Measurements from ENCODE around the gene HOXA6.

DNA sequence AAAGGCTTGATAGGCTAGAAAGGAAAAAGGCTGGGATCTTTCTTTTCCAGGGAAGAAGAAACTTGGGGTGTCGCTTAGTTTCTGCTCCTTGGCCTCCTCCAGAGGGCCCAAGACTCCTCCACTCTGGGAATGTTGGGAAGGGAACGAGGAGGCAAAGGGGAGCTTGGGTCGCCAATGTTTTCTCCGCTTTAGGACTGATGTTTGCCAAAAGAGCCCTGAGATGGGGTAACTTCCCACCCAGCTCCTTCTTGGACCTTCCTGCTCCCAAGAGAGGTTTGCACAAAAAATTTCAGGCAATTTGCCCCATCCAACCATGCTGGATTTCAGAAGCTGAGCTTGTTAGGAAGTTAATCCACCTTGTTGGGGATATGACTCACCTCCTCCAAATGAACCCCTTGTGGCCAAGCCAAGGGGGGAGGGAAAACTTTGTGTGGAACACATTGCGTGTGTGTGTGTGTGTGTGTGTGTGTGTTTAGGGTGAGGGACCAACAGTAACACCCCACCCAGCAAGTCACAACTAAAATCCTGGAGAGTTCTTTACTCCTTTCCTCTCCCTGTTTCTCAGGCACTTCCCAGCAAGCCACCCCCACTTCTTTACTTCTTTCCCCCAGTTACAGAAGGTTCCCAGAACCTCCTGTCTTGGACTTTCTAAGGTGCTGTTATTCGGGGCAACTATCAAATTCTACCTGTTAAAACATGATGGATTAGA lies 36.4 kb downstream of the HOXA6 start:
- TF ChIP-seq POLR2A (IDR thresholded peaks at IDR 0.05; ENCODE audit: low read depth, low read length) = no peak
- TF ChIP-seq TAF1 (IDR thresholded peaks at IDR 0.05; ENCODE audit: borderline replicate concordance, low read depth, low read length) = no peak
- no peak for TF ChIP-seq POLR2AphosphoS5 (IDR thresholded peaks at IDR 0.05; ENCODE audit: low read depth, low read length)

Data from GM12892 (cell line).